Loucy (cell line): ENCODE results near the gene MITF.

ENCODE experiments used
- H2AFZ ChIP-seq: fragments of 200-600 bp; sonication (generic); 2 replicates; pipeline ENCODE4 v1.6.0; 2016; ENCODE audit warnings: antibody characterized with exemption, mild to moderate bottlenecking, low read length, moderate library complexity
- H3F3A ChIP-seq: fragments of 200-600 bp; 2 replicates; pipeline ENCODE4 v1.6.0; 2016; ENCODE audit warnings: antibody characterized with exemption, low read depth, mild to moderate bottlenecking
- H3K27me3 ChIP-seq: fragments of 200-600 bp; sonication (generic); 2 replicates; pipeline ENCODE4 v1.6.1; 2014; ENCODE audit warnings: low read length, mild to moderate bottlenecking; ENCODE audit not compliant: insufficient read depth, poor library complexity, severe bottlenecking
- H3K36me3 ChIP-seq: fragments of 200-600 bp; sonication (generic); 2 replicates; pipeline ENCODE4 v1.6.1; 2016; ENCODE audit warnings: low read length; ENCODE audit not compliant: insufficient read depth
- H3K4me1 ChIP-seq: fragments of 200-600 bp; sonication (generic); 2 replicates; pipeline ENCODE4 v1.5.1; 2014; ENCODE audit warnings: low read length, mild to moderate bottlenecking; ENCODE audit not compliant: insufficient read depth, poor library complexity, severe bottlenecking
- H3K4me2 ChIP-seq: fragments of 200-600 bp; sonication (generic); 2 replicates; pipeline ENCODE4 v1.6.0; 2014; ENCODE audit warnings: antibody characterized with exemption, low read length, low read depth, mild to moderate bottlenecking; ENCODE audit not compliant: poor library complexity, severe bottlenecking
- H3K4me3 ChIP-seq: fragments of 200-600 bp; sonication (generic); 2 replicates; pipeline ENCODE4 v1.5.1; 2014; ENCODE audit warnings: low read length, mild to moderate bottlenecking, mixed read lengths; ENCODE audit not compliant: poor library complexity, severe bottlenecking
- H3K79me2 ChIP-seq: fragments of 200-600 bp; sonication (generic); 2 replicates; pipeline ENCODE4 v1.6.1; 2014; ENCODE audit warnings: low read length; ENCODE audit not compliant: insufficient read depth
- H3K9ac ChIP-seq: fragments of 200-600 bp; sonication (generic); 2 replicates; pipeline ENCODE4 v1.6.0; 2014; ENCODE audit warnings: mild to moderate bottlenecking, low read depth, low read length, moderate library complexity; ENCODE audit not compliant: poor library complexity, severe bottlenecking
- H3K9me2 ChIP-seq: fragments of 200-600 bp; sonication (generic); replicated peaks from 2 replicates; pipeline ENCODE4 v1.6.1; 2016; ENCODE audit warnings: low read depth, low read length, mixed read lengths
- H3K9me3 ChIP-seq: fragments of 200-600 bp; sonication (generic); 2 replicates; pipeline ENCODE4 v1.6.1; 2014; ENCODE audit warnings: mild to moderate bottlenecking, antibody characterized with exemption, low read length, low read depth; ENCODE audit not compliant: insufficient read depth
- H4K20me1 ChIP-seq: fragments of 200-600 bp; sonication (generic); 2 replicates; pipeline ENCODE4 v1.6.0; 2014; ENCODE audit warnings: antibody characterized with exemption, low read length, mild to moderate bottlenecking; ENCODE audit not compliant: insufficient read depth, poor library complexity, severe bottlenecking
- EZH2phosphoT487 ChIP-seq: fragments of 200-600 bp; IDR thresholded peaks from 2 replicates; pipeline ENCODE4 v1.6.1; 2018; ENCODE audit warnings: antibody characterized with exemption, mild to moderate bottlenecking, moderate library complexity, borderline replicate concordance
- TF ChIP-seq, protein P1 (sequence below): fragments of 200-600 bp; sonication (generic); conservative IDR thresholded peaks from 2 replicates; pipeline ENCODE4 v1.5.1; 2014; ENCODE audit warnings: mild to moderate bottlenecking, antibody characterized with exemption, low read length

Gene MITF

GRCh38 chr3:69746119-69746518 lies 6.9 kb downstream of the MITF start:
- no peaks in the 10 kb centered on the region for H3K9me3 ChIP-seq
- no peak overlapping the region for H3K4me3 ChIP-seq
- no peaks in the 10 kb centered on the region for H3K79me2 ChIP-seq
- no peaks in the 10 kb centered on the region for H3K9me2 ChIP-seq
- no peaks in the 10 kb centered on the region for H3K27me3 ChIP-seq
- H3K36me3 ChIP-seq: no peaks in the 10 kb centered on the region
- H3K4me2 ChIP-seq: no peak overlapping the region
- no peak overlapping the region for H3K9ac ChIP-seq
- H4K20me1 ChIP-seq: no peaks in the 10 kb centered on the region
- no peaks in the 10 kb centered on the region for H3K4me1 ChIP-seq
- TF ChIP-seq EZH2phosphoT487: no peak
- TF ChIP-seq, protein P1, sequence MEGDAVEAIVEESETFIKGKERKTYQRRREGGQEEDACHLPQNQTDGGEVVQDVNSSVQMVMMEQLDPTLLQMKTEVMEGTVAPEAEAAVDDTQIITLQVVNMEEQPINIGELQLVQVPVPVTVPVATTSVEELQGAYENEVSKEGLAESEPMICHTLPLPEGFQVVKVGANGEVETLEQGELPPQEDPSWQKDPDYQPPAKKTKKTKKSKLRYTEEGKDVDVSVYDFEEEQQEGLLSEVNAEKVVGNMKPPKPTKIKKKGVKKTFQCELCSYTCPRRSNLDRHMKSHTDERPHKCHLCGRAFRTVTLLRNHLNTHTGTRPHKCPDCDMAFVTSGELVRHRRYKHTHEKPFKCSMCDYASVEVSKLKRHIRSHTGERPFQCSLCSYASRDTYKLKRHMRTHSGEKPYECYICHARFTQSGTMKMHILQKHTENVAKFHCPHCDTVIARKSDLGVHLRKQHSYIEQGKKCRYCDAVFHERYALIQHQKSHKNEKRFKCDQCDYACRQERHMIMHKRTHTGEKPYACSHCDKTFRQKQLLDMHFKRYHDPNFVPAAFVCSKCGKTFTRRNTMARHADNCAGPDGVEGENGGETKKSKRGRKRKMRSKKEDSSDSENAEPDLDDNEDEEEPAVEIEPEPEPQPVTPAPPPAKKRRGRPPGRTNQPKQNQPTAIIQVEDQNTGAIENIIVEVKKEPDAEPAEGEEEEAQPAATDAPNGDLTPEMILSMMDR: no peak
- H2AFZ ChIP-seq: no peak overlapping the region
- no peaks in the 10 kb centered on the region for H3F3A ChIP-seq

DNA sequence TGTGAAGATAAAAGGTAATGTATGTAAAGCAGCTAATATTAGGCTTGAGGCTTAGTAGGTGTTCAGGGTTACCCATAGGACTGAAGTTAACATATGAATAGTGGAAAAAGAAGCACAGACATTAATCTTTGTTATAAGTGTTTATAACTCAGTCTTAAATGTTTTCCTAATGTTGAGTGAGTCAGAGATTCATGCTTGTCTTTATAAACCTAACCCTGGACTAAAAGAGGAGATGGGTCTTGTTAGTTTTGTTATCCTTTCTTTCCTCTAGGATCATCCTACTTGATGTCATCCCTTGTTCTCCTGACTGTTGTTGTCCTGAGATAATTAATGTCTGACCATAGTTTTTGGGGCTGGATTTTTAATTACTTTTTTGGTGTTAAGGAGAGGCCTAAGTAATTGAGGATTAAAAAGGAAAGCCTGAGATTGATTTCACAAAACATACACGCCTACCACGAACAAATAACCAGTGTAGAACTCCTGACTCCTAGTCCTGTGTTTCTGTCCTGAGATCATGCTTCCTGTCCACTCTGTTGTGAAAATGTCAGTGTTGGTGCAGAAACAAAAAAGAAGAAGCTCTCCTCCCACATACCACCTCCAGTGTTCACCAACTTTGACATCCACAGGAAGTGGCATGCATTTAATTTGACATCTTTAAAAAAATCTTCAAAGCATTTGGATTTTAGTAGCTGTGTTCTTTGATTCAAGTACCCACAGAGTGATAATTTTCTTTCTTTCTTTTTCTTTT lies 8.4 kb downstream of the MITF start:
- H3K79me2 ChIP-seq: no peaks in the 10 kb centered on the region
- H4K20me1 ChIP-seq: no peaks in the 10 kb centered on the region
- no peak overlapping the region for H3K4me3 ChIP-seq
- H3K9me2 ChIP-seq: no peaks in the 10 kb centered on the region
- H3K4me2 ChIP-seq: no peak overlapping the region
- H3K36me3 ChIP-seq: no peaks in the 10 kb centered on the region
- no peaks in the 10 kb centered on the region for H3K9me3 ChIP-seq
- no peak overlapping the region for H3K9ac ChIP-seq
- no peaks in the 10 kb centered on the region for H3K27me3 ChIP-seq
- TF ChIP-seq, protein P1: no peak
- no peak for TF ChIP-seq EZH2phosphoT487
- no peak overlapping the region for H2AFZ ChIP-seq
- no peaks in the 10 kb centered on the region for H3F3A ChIP-seq
- H3K4me1 ChIP-seq: no peaks in the 10 kb centered on the region

DNA sequence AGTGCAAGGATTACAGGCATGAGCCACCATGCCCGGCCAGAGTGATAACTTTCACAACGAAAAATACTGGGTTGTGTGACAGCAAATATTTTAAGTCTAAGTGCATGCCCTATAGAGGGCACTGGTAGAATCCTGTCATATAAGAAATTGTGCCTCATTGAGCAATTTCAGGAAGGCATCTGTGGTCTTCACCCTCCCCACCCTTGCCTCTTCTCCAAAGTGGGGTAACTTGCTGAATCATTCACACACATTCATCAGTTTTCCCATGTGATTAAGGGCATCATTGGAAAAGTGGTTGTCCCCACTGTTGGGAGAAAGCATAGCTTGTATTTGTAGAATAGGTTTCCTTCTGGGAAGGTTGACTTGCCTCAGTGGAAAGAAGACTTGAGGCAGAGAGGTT lies 9.2 kb downstream of the MITF start:
- Histone ChIP-seq H4K20me1 (no peaks in the 10 kb centered on the region), H2AFZ (no peak overlapping the region), H3K79me2 (no peaks in the 10 kb centered on the region), H3K9ac (no peak overlapping the region), H3F3A (no peaks in the 10 kb centered on the region), H3K36me3 (no peaks in the 10 kb centered on the region), H3K9me3 (no peaks in the 10 kb centered on the region), H3K27me3 (no peaks in the 10 kb centered on the region), H3K4me3 (no peak overlapping the region), H3K4me1 (no peaks in the 10 kb centered on the region), H3K4me2 (no peak overlapping the region), H3K9me2 (no peaks in the 10 kb centered on the region)
- TF ChIP-seq EZH2phosphoT487: no peak
- TF ChIP-seq, protein P1: no peak
